Renal cortex interstitium (tissue), 11 donors: ENCODE results near the gene LENEP. TPM values are rescaled to one million over a fixed set of nuclear protein-coding genes. Genes with fewer than 3 reads are reported as not detected.

ENCODE experiments used
- DNase-seq, 11 donors: peaks; one replicate each; pipeline ENCODE4 v3.0.0-alpha.2; 2013; ENCODE audit warnings: low read depth in 9 of 11, low spot score in 4 of 11; ENCODE audit errors: extremely low read depth in 1 of 11
- polyA plus RNA-seq, 3 donors: library from polyadenylated mRNA; unstranded; fragments of 120-200 nt; gene quantifications; one replicate each; pipeline ENCODE4 v1.2.1, GENCODE V29; 2013; ENCODE audit not compliant: insufficient read length in 3 of 3

LENEP gene
- polyA plus RNA-seq, 3 donors, result 0.42 to 1.6 (median 0.53) TPM

DNA sequence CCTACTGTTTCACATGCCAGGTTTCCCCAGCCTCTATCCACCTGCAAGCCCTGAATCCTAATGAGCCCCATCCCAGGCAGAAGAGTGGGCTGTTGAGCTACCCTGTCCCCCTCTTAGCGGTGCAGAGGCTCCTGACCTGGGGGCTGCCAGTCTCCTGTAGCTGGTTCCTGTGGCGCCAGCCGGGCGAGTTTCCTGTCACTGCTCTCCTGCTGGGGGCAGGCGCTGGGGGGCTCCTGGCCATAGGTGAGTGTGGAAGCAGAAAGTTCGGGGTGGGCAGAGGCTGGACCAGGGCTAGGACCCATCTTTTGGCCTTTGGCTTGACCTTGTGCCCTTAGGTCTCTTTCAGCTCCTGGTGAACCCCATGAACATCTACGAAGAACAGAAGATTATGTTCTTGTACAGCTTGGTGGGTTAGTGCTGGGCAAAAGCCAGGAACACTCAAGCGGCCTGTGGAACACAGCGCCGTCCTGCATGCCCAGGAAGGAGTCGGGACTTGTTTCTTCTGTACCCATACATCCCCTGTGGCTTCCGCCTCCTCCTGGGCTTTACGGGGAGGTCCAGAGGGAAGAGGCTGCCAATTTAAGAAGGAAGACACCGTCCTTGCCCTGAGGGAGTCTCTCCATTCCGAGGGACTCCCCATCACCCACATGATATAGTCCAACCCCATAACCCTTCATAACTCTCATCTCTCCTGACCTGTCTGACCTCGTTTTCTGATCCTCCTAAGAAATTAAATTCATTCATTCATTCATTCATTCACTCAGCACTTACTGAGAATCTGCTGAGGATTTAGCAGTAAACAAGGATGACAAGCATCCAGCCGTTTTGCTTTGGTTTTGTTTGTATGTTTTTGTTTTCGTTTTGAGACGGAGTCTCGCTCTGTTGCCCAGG, 41.2 kb downstream of the LENEP start:
- DNase-seq, result no peak

DNA sequence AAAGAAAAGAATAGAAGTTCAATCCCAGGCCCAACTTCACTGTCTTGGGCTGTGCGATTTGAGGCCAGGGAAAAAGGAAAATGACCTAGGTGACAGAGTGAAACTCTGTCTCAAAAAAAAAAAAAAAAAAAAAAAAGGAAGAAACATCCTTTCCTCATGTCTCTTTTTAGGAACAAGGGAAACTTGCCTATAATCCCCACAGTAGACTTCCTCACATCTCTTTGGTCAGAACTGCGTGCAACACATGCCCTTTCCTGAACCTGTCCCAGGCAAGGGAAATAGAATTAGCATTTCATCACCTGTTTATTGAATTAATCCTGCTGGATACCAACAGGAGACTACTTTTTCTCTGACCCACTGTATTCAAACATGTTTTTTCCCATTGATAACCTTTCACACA, 42.5 kb downstream of the LENEP start:
- DNase-seq, result no peak

DNA sequence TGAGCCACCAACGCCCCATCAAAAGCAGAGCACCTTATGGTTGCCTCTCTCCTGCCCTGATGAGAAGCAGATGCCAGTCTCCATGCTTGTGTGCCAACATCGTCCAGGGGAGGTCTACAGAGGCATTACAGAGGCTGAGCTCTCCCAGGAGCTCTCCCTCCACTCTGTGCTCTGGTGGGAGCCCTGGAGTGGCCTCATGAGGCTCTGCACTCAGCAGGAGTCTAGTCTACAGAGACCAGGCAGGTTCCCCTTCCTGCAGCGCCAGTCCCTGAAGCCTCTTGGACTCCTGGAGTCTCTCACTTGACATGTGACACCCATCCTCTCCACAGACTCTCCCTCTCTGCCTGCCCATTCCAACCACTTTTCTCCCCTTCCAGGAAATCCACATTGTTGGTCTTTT, 43.7 kb downstream of the LENEP start:
- DNase-seq, result no peak

DNA sequence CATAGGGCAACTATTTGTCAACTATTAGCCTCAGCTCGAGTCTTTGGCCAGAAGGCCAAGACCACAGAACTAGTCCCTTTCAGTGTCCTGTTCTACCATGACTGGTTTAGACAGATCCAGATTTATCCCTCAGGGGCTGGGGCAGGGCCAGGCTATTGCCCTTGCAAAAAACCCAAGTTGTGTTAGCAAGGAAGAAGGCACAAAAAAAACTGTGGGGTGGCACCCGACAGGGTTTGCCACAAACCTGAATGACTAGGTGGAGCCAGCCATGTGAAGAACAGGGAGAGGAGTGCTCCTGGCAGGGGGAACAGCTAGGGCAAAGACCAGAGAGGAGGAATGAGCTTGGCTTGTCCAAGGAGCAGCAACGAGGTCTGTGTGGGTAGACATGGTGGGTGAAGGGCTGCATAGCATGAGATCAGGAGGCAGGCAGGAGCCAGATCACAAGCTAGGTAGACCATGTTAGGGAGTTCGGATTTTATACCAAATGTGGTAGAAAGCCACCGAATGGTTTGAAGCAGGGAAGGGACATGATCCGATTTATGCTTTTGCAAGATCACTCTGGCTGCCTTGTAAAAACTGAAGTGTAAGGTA, 44.6 kb downstream of the LENEP start:
- no peak for DNase-seq

DNA sequence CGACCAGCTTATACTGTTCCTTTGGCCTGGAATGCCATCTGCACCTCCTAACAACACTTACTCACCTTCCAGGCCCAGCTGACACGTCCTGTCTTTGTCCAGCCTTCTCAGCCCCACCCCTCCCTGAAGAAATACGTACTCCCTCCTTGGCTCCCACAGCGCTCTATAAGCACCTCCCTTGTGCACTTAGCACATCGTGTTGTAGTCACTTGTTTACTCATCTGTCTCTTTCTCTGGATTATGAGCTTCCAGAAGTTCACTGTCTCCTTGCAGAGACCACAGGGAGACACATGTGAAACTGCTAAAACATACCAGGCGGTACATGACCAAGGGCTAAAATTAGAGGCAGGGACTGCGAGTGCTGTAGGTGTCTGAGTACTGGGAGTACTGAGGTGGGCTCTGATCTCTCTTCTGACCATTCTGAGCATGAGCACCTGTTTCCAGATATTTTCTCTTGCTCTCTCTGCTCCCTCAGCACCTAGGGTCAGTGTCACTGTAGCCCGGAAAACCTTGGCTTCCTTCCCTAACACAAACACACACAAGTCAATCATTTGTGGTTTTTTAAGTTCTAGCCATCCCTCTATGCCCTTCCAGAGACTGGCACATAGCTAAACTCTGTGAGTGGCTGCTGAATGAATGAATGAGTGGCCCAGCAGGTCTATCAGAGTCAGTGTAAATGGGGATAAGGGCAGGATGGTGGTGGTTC, 45.4 kb downstream of the LENEP start:
- DNase-seq, result no peak

DNA sequence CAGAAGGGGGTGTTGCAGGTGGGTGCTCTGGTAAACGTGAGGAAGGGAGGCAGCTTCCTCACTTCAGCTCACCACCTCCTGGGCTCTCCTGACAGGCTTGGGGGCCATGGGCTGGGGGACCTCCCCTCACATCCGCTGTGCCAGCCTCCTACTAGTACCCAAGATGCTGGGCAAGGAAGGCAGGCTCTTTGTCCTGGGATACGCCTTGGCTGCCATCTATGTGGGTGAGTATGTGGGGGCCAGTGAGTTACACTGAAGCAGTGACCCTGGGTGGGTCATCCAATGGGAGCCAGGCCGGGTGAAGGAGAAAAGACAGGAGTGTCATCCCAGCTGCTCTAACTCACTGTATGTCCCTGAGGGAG, 45.9 kb downstream of the LENEP start:
- DNase-seq, result no peak

DNA sequence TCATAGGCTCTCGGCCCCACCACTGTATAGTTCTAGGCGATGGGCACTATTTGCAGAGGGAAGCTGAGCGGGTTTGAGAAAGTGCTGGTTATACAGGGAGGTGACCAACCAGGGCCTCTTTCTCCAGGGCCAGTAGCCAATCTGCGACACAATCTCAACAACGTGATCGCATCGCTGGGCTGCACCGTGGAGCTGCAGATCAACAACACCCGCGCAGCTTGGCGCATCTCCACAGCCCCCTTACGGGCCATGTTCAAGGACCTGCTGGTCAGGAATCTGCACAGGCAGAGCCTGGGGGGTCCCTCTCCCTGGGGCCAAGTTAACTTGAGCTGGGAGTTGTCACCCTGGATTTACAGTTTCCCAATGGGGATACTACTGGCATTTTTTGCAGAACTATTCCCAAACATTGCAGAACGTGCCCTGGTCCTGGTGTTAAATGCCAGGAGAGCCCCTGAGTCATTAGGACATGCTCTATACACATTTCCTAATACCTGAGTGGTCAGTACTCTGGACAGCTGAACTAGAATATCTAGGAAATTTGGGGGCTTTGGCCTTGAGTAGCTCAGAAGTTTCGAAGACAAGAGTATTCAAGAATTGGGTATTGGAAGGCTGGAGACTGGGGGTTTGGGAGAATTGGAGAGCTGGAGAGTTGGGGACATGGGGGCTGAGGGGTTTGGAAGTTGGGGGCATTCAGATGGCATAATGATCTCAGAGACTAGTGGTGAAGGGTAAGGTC, 47.1 kb downstream of the LENEP start:
- no peak for DNase-seq

DNA sequence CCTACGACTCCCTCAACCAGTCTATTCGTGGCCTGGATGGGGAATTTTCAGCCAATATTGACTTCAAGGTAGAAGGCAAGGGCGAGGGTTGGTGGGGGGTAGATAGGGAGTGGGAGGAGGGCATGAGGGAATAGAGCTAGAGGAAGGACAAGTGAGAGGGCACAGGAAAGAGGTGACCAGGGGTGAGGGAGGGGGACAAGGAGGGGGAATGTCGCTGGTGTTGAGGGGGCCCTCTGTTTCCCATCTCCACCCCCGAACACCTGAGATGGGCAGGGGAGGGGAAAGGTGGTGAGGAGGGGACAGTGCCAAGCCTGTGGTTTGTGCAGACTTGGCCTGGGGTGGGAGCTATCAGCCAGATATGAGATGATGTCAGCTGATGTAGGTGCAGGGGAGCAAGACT, 49.4 kb downstream of the LENEP start:
- no peak for DNase-seq

DNA sequence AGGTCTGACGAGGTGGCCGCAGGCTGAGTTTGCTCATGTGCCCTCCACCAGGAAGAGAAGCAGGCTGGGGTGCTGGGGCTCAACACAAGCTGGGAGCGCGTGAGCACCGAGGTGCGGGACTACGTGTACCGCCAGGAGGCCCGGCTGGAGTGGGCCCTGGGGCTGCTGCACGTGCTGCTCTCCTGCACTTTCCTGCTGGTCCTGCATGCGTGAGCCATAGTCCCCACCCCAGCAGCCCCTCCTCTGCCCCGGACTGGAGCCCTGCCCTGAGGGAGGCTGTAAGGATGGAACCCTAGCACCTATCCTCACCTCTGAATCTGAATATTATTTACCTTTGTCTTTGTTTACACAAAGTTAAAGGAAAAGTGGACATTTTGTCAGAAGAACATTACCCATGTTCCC, 49.9 kb downstream of the LENEP start:
- DNase-seq, result no peak

DNA sequence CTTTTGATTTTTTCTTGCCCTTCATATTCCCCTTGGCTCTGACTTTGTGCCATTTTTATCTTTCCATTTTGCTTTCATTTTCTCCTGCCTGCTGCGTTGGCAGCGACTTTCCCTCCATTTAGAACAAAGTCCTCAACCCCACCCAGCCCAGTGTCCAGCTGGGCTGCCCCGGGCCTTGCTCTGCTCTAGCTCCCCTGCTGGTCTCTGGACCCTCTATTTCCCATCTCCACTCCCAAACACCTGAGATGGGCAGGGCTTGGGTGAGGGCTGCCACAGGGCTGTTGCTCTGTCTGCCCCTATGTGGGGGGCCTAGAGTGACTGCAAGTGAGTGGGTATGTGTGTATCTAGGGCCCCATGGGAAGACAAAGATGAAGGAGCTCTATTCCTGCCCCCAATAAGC, 50.4 kb downstream of the LENEP start:
- DNase-seq, result no peak

Other genes starting within 250 kb of the LENEP start
- gene KCNN3, start 123.3 kb upstream of the LENEP start, polyA plus RNA-seq, result 1 to 10 TPM; 2.4 to 2.9 (median 2.9) TPM
- gene PMVK, start 56.9 kb upstream of the LENEP start, polyA plus RNA-seq, result 10 to 100 TPM; 37.9 to 48.3 (median 40.7) TPM
- gene PBXIP1, start 37.5 kb upstream of the LENEP start, polyA plus RNA-seq, result 10 to 100 TPM; 56.2 to 80.8 (median 70.4) TPM
- 10 to 100 TPM; 41.5 to 48.0 (median 43.6) TPM for gene PYGO2, start 31.8 kb upstream of the LENEP start, polyA plus RNA-seq
- gene SHC1, start 22.8 kb upstream of the LENEP start, polyA plus RNA-seq, result 10 to 100 TPM; 73.4 to 84.2 (median 83.4) TPM
- 100 to 1,000 TPM in 2 of 3 donors, 10 to 100 TPM in 1; 80.2 to 111 (median 109) TPM for gene CKS1B, start 18.9 kb upstream of the LENEP start, polyA plus RNA-seq
- 10 to 100 TPM; 26.1 to 34.1 (median 31.6) TPM for gene FLAD1, start 10.2 kb upstream of the LENEP start, polyA plus RNA-seq
- 10 to 100 TPM; 12.6 to 18.6 (median 14.5) TPM for gene ZBTB7B, start 9.2 kb downstream of the LENEP start, polyA plus RNA-seq
- gene DCST2, start 40.2 kb downstream of the LENEP start, polyA plus RNA-seq, result 1 to 10 TPM; 1.3 to 3.2 (median 2.1) TPM
- gene DCST1, start 40.2 kb downstream of the LENEP start, polyA plus RNA-seq, result under 1 TPM; 0.12 to 0.61 (median 0.32) TPM
- gene ADAM15, start 57.7 kb downstream of the LENEP start, polyA plus RNA-seq, result 10 to 100 TPM; 31.5 to 61.4 (median 57.2) TPM
- 10 to 100 TPM; 18.5 to 21.2 (median 19.1) TPM for gene EFNA4, start 70.2 kb downstream of the LENEP start, polyA plus RNA-seq
- 1 to 10 TPM; 6.7 to 7.2 (median 7.2) TPM for gene EFNA3, start 85.3 kb downstream of the LENEP start, polyA plus RNA-seq
- 10 to 100 TPM; 60.4 to 78.9 (median 65.0) TPM for gene EFNA1, start 134.3 kb downstream of the LENEP start, polyA plus RNA-seq
- gene SLC50A1, start 142.3 kb downstream of the LENEP start, polyA plus RNA-seq, result 10 to 100 TPM; 48.7 to 64.8 (median 55.5) TPM
- 10 to 100 TPM; 33.0 to 50.0 (median 46.7) TPM for gene DPM3, start 146.9 kb downstream of the LENEP start, polyA plus RNA-seq
- 100 to 1,000 TPM; 142 to 152 (median 147) TPM for gene KRTCAP2, start 179.7 kb downstream of the LENEP start, polyA plus RNA-seq
- 1 to 10 TPM; 3.2 to 5.7 (median 4.0) TPM for gene TRIM46, start 180.3 kb downstream of the LENEP start, polyA plus RNA-seq
- 10 to 100 TPM; 35.1 to 51.0 (median 35.4) TPM for gene THBS3, start 214.3 kb downstream of the LENEP start, polyA plus RNA-seq
- gene MTX1, start 215.1 kb downstream of the LENEP start, polyA plus RNA-seq, result 10 to 100 TPM; 37.0 to 47.7 (median 41.8) TPM